Tibial nerve (tissue), 4 donors: Measurements from ENCODE around the gene HEG1. TPM values are rescaled to one million over a fixed set of nuclear protein-coding genes. Genes with fewer than 3 reads are reported as not detected.
A peak's percentile ranks its signal among the peaks of the same experiment; 100 is the strongest.

Experiments
- DNase-seq, 2 donors: peaks; one replicate each; pipeline ENCODE4 v3.0.0-alpha.2; 2019; ENCODE audit warnings: low spot score in 2 of 2
- H3K27ac ChIP-seq, 4 donors: fragments of 200-600 bp; sonication (generic) in 3 of 4; one replicate each; pipeline ENCODE4 v1.5.1; 2017 to 2019; ENCODE audit warnings: mild to moderate bottlenecking in 1 of 4
- H3K27me3 ChIP-seq, 2 donors: fragments of 200-600 bp; sonication (generic) in 1 of 2; one replicate each; pipeline versions ENCODE4 v1.5.1 to v1.6.0; 2017 to 2019
- H3K36me3 ChIP-seq, 3 donors: fragments of 200-600 bp; sonication (generic); one replicate each; pipeline ENCODE4 v1.5.1; 2018 to 2019
- H3K4me1 ChIP-seq, 4 donors: fragments of 200-600 bp; sonication (generic) in 3 of 4; one replicate each; pipeline ENCODE4 v1.5.1; 2017 to 2019
- H3K4me3 ChIP-seq, 4 donors: fragments of 200-600 bp; sonication (generic) in 3 of 4; one replicate each; pipeline ENCODE4 v1.5.1; 2017 to 2019; ENCODE audit warnings: mild to moderate bottlenecking in 1 of 4, moderate library complexity in 1 of 4
- H3K9me3 ChIP-seq, 4 donors: fragments of 200-600 bp; sonication (generic) in 3 of 4; one replicate each; pipeline ENCODE4 v1.5.1; 2017 to 2019
- EP300 ChIP-seq, 2 donors: sonication (generic); formaldehyde crosslinking; IDR thresholded peaks; one replicate each; pipeline ENCODE4 v1.6.1; 2017; ENCODE audit warnings: antibody characterized with exemption in 2 of 2, mild to moderate bottlenecking in 1 of 2
- POLR2A ChIP-seq, 2 donors: fragments of 450-650 bp; IDR thresholded peaks; one replicate each; pipeline ENCODE4 v1.6.1; 2017; ENCODE audit warnings: antibody characterized with exemption in 2 of 2, mild to moderate bottlenecking in 2 of 2, moderate library complexity in 2 of 2
- WGBS, 2 donors: methylation state at CpG; one replicate each; pipeline ENCODE4 v1.1.5; 2018; 5-methylcytosine and 5-hydroxymethylcytosine counted together
- total RNA-seq, 4 donors: library from RNA; depleted of rRNA; stranded (reverse); fragments of >200 nt; gene quantifications; one replicate each; pipeline ENCODE4 v1.1.0, GENCODE V29; 2016
- TF ChIP-seq, protein P1 (sequence below), 5 experiments: fragments of 200-600 bp in 3 of 5; fragments of 450-650 bp in 2 of 5; sonication (generic) in 3 of 5; IDR thresholded peaks; one replicate each; pipeline ENCODE4 v1.5.1; 2016 to 2019; ENCODE audit warnings: antibody characterized with exemption in 5 of 5, mild to moderate bottlenecking in 3 of 5, moderate library complexity in 2 of 5

Gene HEG1
- total RNA-seq, 4 donors from 2014 or later, result 26.8 to 59.1 (median 42.5) TPM

DNA sequence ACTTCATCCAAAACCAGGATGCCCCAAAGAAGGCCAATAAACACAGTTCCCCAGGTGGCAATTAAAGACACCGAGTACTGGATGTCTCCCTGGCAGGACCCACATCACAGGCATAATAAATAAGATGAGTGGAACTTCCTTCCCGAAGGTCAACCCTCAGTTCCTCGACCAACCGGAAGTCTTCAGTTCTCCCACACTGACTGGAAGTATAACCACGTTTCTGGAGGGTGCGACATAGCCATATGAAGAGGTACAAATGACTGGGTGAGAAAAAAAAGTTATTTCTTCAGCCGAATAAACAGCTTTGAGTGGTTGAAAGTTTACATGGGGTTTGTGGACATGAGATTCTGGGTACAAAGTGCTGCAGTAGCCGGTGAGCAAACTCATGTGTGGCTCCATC is 86.6 kb downstream of the HEG1 start:
- Histone ChIP-seq H3K9me3 (no peaks in the 10 kb centered on the region), H3K36me3 (peaks cover 0 to 64% (median 0%) of the 10 kb centered on the region in 3 donors), H3K4me1 (peaks cover 0 to 9% (median 0%) of the 10 kb centered on the region in 4 donors), H3K4me3 (no peak overlapping the region), H3K27me3 (no peaks in the 10 kb centered on the region), H3K27ac (no peak overlapping the region)
- no peak for DNase-seq
- no peak for TF ChIP-seq POLR2A (IDR thresholded peaks at IDR 0.05)
- TF ChIP-seq EP300 (IDR thresholded peaks at IDR 0.05), result no peak
- WGBS, 2 donors, result 71 to 76% methylated on average over 8 of the region's 8 CpGs

DNA sequence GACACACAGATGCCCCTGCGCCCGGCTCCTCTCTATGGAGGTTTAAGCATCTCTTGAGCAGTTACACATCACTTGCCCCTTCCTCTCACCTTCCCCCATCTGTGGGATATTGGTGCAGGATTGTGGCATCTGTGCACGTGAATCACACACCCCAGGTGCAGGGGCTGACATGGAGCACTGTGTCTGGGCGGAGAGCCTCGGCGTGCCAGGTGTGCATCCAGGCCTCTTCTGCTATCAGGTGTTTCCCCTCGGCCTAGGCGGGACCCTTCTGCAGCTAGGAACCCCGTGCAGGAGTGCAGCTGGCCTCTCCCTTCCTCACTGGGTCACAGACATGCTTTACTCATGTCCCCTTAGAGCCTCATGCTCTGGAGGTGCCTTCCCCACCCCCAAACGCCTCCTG is 87.8 kb downstream of the HEG1 start:
- H3K36me3 ChIP-seq, result peaks cover 0 to 51% (median 0%) of the 10 kb centered on the region in 3 donors
- TF ChIP-seq POLR2A (IDR thresholded peaks at IDR 0.05) (no peak), EP300 (IDR thresholded peaks at IDR 0.05) (no peak)
- TF ChIP-seq, protein P1, sequence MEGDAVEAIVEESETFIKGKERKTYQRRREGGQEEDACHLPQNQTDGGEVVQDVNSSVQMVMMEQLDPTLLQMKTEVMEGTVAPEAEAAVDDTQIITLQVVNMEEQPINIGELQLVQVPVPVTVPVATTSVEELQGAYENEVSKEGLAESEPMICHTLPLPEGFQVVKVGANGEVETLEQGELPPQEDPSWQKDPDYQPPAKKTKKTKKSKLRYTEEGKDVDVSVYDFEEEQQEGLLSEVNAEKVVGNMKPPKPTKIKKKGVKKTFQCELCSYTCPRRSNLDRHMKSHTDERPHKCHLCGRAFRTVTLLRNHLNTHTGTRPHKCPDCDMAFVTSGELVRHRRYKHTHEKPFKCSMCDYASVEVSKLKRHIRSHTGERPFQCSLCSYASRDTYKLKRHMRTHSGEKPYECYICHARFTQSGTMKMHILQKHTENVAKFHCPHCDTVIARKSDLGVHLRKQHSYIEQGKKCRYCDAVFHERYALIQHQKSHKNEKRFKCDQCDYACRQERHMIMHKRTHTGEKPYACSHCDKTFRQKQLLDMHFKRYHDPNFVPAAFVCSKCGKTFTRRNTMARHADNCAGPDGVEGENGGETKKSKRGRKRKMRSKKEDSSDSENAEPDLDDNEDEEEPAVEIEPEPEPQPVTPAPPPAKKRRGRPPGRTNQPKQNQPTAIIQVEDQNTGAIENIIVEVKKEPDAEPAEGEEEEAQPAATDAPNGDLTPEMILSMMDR (IDR thresholded peaks at IDR 0.05), result no peak
- peaks cover 0 to 9% (median 0%) of the 10 kb centered on the region in 4 donors for H3K4me1 ChIP-seq
- no peaks in the 10 kb centered on the region for H3K27me3 ChIP-seq
- H3K27ac ChIP-seq, result no peak overlapping the region
- WGBS, 2 donors, result 81 to 86% methylated on average over 9 to 10 of the region's 10 CpGs
- H3K9me3 ChIP-seq, result no peaks in the 10 kb centered on the region
- DNase-seq, result no peak
- H3K4me3 ChIP-seq, result no peak overlapping the region

DNA sequence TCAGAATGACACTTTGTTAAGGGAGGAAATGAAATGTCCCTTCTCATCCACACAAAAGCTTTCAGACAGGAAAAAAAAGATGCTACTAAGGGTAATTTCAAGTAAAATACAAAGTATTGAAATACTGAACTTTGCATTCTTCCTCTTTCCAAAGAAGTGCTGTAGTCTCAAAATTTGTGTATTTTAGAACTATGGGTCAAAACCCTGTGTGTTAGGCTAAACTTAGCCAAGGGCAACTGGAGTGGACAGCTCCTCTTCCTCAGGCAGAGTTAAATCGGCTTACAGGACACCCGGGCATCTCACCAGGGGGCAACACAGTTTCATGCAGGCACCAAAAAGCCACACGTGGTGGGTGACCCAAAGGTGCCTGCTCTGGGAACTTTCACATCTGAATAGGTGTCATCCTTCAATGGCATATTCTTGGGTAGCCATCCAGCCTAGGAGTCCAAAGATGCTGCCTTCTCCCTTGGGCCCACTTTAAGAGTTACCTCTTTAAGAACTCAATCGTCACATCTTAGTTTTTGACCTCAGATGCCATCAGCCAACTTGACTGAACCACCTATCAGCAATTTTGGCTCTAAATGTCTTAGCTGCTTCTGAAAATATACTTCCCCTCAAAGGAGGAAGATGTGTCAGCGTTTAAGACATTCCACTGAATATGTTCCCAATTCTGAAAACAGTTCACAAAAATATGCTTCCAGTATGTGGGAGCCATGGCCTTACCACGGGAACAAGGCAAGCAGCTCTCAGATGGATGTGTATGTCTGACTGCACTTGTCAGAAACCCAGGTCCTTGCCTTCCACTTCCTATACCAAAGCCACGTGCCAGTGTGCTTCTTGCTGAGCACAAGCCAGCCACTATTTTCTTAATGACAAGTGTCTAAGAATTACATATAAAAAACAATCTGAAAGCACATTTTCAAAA is 89.0 kb downstream of the HEG1 start:
- Histone ChIP-seq H3K36me3 (peaks cover 0 to 41% (median 0%) of the 10 kb centered on the region in 3 donors), H3K27me3 (no peaks in the 10 kb centered on the region), H3K9me3 (peaks cover 0 to 7% (median 0%) of the 10 kb centered on the region in 4 donors), H3K27ac (no peak overlapping the region), H3K4me1 (peaks cover 0 to 9% (median 0%) of the 10 kb centered on the region in 4 donors), H3K4me3 (no peak overlapping the region)
- 63 to 76% methylated on average over 7 of the region's 7 CpGs for WGBS, 2 donors
- TF ChIP-seq, protein P1 (IDR thresholded peaks at IDR 0.05), result no peak
- TF ChIP-seq EP300 (IDR thresholded peaks at IDR 0.05), result peak in 1 of 2 donors; percentile 36
- no peak for TF ChIP-seq POLR2A (IDR thresholded peaks at IDR 0.05)
- DNase-seq, result no peak

DNA sequence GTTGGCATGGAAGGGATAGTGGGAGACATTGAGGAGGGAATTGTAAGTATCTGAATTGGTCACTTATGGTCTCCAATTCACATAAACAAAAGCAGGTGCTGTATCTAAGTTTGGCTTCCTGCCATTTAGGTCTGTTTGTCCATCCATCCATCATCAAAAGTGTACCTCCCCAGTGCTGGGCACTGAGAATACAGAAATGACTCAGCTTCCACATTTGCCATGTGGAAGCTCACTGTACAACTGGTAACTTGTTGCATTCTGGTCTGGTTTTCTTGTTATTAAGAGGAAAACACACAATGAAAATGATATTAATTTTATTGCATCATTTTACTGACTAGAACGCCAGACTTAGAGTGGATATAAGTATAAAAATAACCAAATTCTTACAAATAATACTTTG is 90.4 kb downstream of the HEG1 start:
- Histone ChIP-seq H3K27ac (no peak overlapping the region), H3K4me3 (no peak overlapping the region), H3K36me3 (peaks cover 0 to 27% (median 0%) of the 10 kb centered on the region in 3 donors), H3K9me3 (peaks cover 0 to 7% (median 0%) of the 10 kb centered on the region in 4 donors), H3K4me1 (peaks cover 0 to 9% (median 0%) of the 10 kb centered on the region in 4 donors), H3K27me3 (no peaks in the 10 kb centered on the region)
- TF ChIP-seq, protein P1 (IDR thresholded peaks at IDR 0.05), result no peak
- TF ChIP-seq EP300 (IDR thresholded peaks at IDR 0.05), result no peak
- TF ChIP-seq POLR2A (IDR thresholded peaks at IDR 0.05), result no peak
- WGBS, 2 donors, result 74 to 84% methylated on average over 1 of the region's 1 CpG
- no peak for DNase-seq

DNA sequence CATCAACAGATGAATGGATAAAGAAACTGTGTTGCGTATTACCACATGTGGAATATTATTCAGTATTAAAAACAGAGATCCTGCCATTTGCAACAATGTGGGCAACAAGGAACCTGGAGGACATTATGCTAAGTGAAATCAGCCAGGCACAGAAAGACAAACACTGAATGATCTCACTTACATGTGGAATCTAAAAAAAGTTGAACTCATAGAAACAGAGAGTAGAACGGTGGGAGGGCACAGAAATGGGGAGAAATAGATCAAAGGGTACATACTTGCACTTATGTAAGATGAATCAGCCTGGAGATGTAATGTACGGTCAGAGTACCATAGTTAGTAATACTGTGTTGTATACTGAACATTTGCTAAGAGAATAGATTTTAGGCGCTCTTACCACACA is 91.4 kb downstream of the HEG1 start:
- peaks cover 0 to 17% (median 0%) of the 10 kb centered on the region in 3 donors for H3K36me3 ChIP-seq
- 72% methylated on average over 4 of the region's 4 CpGs for WGBS, 2 donors
- peaks cover 0 to 7% (median 0%) of the 10 kb centered on the region in 4 donors for H3K9me3 ChIP-seq
- H3K4me3 ChIP-seq, result no peak overlapping the region
- H3K4me1 ChIP-seq, result peaks cover 0 to 9% (median 0%) of the 10 kb centered on the region in 4 donors
- no peak overlapping the region for H3K27ac ChIP-seq
- DNase-seq, result no peak
- no peaks in the 10 kb centered on the region for H3K27me3 ChIP-seq
- TF ChIP-seq EP300 (IDR thresholded peaks at IDR 0.05), result no peak
- TF ChIP-seq POLR2A (IDR thresholded peaks at IDR 0.05), result no peak
- TF ChIP-seq, protein P1 (IDR thresholded peaks at IDR 0.05), result no peak
